HCT116 (cell line): Measurements from ENCODE around the gene NPB.

ENCODE experiments used
- CEBPB ChIP-seq: IDR thresholded peaks from 2 replicates; pipeline ENCODE4 v1.6.1; 2012; ENCODE audit warnings: low read depth
- FOSL1 ChIP-seq: IDR thresholded peaks from 2 replicates; pipeline ENCODE4 v1.6.1; 2012; ENCODE audit warnings: low read depth
- JUND ChIP-seq: IDR thresholded peaks from 2 replicates; pipeline ENCODE4 v1.6.1; 2012
- POLR2A ChIP-seq: IDR thresholded peaks from 2 replicates; pipeline ENCODE4 v1.7.0; 2011; ENCODE audit warnings: borderline replicate concordance; ENCODE audit not compliant: insufficient read depth, insufficient read length; ENCODE audit errors: extremely low read depth
- RAD21 ChIP-seq: IDR thresholded peaks from 2 replicates; pipeline ENCODE4 v1.6.1; 2012; ENCODE audit warnings: low read depth, mild to moderate bottlenecking
- ZBTB33 ChIP-seq: IDR thresholded peaks from 2 replicates; pipeline ENCODE4 v1.6.1; 2011; ENCODE audit warnings: mild to moderate bottlenecking, low read length, moderate library complexity; ENCODE audit not compliant: insufficient replicate concordance; ENCODE audit errors: extremely low read depth
- TF ChIP-seq, protein P1 (sequence below), 3 experiments: fragments of 200-600 bp in 1 of 3; sonication (generic) in 1 of 3; IDR thresholded peaks in 2 of 3; conservative IDR thresholded peaks in 1 of 3; 2 replicates each; pipeline ENCODE4 v1.5.1; 2012 to 2017; ENCODE audit warnings: low read depth in 2 of 3, low read length in 2 of 3, antibody characterized with exemption in 1 of 3, borderline replicate concordance in 1 of 3, control low read depth in 1 of 3, mild to moderate bottlenecking in 1 of 3, mixed read lengths in 1 of 3, mixed run types in 1 of 3, moderate library complexity in 1 of 3; ENCODE audit not compliant: insufficient read depth in 1 of 3
- TF ChIP-seq, protein P2 (sequence below): IDR thresholded peaks from 2 replicates; pipeline ENCODE4 v1.6.1; 2012

GRCh38 chr17:81944858-81945257, 42.8 kb downstream of the NPB start:
- TF ChIP-seq, protein P1, sequence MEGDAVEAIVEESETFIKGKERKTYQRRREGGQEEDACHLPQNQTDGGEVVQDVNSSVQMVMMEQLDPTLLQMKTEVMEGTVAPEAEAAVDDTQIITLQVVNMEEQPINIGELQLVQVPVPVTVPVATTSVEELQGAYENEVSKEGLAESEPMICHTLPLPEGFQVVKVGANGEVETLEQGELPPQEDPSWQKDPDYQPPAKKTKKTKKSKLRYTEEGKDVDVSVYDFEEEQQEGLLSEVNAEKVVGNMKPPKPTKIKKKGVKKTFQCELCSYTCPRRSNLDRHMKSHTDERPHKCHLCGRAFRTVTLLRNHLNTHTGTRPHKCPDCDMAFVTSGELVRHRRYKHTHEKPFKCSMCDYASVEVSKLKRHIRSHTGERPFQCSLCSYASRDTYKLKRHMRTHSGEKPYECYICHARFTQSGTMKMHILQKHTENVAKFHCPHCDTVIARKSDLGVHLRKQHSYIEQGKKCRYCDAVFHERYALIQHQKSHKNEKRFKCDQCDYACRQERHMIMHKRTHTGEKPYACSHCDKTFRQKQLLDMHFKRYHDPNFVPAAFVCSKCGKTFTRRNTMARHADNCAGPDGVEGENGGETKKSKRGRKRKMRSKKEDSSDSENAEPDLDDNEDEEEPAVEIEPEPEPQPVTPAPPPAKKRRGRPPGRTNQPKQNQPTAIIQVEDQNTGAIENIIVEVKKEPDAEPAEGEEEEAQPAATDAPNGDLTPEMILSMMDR (IDR thresholded peaks at IDR 0.05 in 2 of 3, conservative IDR thresholded peaks at IDR 0.05 in 1 of 3; ENCODE audit: borderline replicate concordance in 1 of 3, insufficient read depth in 1 of 3, low read depth in 2 of 3, low read length in 2 of 3): no peak
- TF ChIP-seq CEBPB: no peak
- no peak for TF ChIP-seq RAD21
- no peak for TF ChIP-seq ZBTB33
- TF ChIP-seq JUND: no peak
- no peak for TF ChIP-seq FOSL1
- no peak for TF ChIP-seq POLR2A
- TF ChIP-seq, protein P2, sequence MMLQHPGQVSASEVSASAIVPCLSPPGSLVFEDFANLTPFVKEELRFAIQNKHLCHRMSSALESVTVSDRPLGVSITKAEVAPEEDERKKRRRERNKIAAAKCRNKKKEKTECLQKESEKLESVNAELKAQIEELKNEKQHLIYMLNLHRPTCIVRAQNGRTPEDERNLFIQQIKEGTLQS: no peak
